Stimulated activated CD4-positive, alpha-beta T cell treated with anti-CD3 and anti-CD28 coated beads, Interleukin-1b, Interleukin-23, amount 100 ng/mL, for 24 hours (primary cell): ENCODE data around the gene TEX28.
A peak's percentile ranks its signal among the peaks of the same experiment; 100 is the strongest.
"Not testable (repeated sequence)": the region's sequence is repeated elsewhere in the genome, so short reads cannot be mapped to it uniquely, and the experiment has no call there.

Experiments used
- DNase-seq, 4 experiments: peaks; one replicate each; pipeline ENCODE4 v3.0.0-alpha.2; 2020; ENCODE audit warnings: low read depth in 4 of 4, low spot score in 1 of 4

TEX28 gene

DNA sequence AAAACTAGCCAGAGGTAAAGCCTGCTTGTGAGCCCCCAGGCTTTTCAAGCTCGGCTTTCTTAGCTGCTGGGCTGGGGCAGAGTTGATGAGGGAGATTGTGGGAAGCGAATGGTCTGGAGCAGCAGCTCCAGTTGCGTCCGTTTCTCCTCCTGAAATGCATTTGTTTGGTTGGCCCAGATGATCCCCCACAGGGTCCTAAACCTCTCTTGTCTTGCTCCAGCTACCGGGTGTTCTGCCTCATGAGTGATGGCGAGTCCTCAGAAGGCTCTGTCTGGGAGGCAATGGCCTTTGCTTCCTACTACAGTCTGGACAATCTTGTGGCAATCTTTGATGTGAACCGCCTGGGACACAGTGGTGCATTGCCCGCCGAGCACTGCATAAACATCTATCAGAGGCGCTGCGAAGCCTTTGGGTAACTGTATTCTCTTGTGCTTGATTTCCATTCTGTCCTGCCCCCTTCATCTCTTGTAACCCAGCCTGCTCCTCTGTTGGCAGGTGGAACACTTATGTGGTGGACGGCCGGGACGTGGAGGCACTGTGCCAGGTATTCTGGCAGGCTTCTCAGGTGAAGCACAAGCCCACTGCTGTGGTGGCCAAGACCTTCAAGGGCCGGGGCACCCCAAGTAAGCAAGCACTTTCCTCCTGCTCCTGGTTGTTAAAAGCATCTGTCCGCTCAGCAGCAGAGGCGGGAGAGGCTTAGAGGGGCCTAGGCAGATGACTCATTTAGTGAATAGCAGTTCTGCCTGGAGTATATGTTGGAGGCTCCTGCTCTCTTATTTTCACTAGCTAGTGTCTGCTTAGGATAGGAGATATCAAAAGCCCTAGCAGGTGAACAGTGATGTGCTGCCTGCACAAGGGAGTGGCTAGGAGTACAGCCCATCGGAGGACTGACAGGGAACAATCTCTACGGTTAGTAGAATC, 16.0 kb upstream of the TEX28 start:
- no peak for DNase-seq

DNA sequence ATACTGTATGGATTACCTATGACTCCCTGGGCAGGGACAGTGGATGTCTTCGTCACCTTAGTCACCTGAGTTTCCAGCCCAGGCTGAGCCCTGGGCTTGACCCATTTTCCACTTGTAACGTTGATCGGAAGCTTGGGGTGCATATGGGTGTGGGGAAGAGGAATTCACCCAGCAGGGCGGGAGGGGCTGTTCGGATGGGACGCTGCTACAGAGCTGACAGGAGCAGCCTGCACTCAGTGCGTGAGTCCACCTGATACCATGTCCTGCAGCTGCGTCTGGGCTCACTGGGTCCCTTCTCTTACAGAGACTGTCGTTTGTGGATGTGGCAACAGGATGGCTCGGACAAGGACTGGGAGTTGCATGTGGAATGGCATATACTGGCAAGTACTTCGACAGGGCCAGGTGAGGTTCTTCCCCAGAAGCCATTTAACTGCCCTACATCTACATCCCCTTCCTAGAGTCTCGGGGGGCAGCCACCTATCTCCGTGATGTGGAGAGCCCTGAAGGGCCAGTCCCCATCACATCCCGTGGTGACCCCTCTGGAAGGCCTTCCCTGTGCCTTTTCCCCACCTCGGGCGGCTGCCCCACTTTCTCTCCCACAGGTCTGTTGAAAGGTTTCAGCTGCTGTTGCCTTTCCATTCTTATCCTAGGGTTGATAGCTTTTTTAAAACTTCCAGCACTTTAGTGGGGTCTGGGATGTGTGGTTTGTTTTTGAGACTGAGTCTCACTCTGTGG, 14.3 kb upstream of the TEX28 start:
- DNase-seq, result no peak

DNA sequence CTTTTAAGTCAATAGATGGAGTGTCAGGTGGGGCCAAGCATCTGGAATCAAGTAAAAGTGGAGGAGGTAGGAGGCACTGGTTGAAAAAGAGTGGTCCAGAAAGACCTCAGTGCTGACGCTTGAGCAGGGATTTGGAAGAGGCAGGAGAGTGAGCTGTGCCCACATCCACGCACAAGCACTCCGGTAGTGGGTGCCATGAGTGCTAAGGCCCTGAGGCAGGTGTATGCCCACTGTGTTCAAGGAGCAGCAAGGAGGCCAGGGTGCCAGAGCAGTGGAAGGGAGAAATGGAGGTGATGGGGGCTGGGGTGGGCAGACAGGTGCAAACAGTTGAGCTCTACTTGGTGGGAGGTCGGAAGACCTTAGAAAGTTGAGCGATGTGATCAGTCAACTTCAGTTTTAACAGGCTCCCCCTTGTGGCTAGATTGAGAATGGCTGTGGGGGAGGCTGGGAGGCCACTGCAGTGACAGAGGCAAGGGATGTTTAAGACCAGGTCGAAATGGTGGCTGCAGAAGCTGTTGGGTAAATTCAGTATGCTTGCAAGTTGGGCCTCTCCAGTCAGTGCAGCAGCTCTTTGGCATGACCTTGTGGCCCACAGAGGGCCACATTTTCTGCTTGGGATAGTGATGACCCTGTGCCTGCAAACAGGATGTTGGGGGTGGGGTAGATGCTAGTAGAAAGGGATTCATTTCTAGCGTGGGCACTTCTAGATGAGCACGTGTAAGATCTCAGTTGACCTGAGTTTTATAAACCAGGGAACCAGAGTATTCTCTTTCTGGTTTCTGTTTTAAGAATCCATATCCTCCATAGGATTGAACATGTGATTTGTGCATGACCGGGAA, 13.4 kb upstream of the TEX28 start:
- DNase-seq, result peak; percentile 64 to 75 (median 67)

DNA sequence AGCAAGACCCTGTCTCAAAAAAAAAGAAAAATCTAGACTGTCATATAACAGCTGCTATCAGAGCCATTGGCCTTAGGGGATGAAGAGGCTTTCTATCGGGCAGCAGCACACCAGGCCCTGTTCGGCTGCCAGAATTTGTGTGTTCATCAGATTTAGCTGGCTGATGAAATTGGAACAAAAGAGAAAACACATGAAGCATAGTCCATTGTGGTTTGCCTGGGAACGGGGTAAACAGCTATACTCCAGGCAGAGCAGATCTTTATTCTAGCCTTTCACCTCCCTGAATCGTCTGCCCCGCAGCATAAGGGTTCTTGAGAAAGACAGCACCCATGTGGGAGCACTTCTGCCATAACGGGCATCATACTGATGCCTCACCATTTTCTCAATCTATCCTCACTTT, 12.3 kb upstream of the TEX28 start:
- DNase-seq, result no peak

DNA sequence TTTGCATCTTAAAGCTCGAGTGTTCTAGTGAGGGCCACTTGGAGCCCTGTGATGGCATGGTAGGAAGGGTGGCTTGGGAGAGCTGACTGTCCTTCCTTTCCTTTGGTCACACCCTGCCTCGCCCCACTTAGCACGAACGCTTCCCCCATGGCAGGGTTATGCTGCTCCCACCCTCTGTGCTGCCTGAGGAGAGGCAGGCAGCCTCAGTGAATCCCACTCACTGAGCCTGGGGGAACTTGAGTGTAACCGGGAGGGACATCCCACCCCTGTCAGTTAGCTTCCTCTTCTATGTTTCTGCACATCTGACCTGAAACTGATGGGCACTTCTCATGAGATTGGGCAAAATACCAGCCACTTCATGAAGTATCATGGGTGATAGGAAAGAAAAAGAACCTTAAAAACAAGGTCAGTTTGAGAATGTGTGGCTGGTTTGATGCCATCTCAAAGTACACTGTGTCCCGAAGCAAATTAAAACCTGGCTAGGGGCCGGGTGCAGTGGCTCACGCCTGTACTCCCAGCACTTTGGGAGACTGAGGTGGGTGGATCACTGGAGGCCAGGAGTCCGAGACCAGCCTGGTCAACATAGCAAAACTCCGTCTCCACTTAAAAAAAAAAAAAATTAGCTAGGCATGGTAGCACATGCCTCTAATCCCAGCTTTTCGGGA, 10.7 kb upstream of the TEX28 start:
- DNase-seq, result no peak

DNA sequence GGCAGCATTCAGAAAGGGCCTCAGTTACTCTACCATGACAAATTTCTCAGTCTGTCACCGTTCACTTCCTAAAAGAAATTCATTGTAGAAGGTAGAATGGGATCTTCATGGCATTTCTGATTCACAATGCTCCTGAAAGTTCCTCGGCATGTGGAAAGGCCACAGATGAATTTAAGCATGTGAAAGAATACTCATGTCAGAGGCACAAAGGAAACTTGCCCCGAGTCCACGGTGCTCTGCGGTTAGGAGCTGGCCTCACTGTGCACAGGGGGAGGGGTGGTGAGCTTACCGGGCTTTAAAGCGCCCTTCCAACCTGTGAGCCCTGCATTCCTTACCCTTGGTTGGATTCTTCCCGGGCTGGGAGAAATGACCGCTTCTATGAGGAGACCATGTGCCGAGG, 9.9 kb upstream of the TEX28 start:
- no peak for DNase-seq

DNA sequence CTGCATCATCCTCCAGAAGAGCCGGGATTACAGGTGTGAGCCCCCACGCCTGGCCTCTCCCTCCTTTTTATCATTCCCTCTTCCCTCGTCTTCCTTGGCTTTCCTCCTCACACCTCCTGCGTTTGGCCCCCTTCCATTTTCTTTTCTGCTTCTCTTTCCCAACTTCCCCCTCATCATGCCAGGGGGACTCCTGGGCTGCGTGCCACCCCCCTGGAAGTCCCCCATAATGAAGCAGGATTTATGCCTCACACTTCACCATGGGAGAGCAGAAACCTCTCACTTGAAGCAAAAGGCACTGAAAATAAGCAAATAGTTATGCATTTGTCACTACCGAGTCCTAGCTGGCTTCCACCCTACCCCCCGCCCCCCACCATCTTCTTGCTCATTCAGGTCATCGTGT, 8.6 kb upstream of the TEX28 start:
- no peak for DNase-seq

DNA sequence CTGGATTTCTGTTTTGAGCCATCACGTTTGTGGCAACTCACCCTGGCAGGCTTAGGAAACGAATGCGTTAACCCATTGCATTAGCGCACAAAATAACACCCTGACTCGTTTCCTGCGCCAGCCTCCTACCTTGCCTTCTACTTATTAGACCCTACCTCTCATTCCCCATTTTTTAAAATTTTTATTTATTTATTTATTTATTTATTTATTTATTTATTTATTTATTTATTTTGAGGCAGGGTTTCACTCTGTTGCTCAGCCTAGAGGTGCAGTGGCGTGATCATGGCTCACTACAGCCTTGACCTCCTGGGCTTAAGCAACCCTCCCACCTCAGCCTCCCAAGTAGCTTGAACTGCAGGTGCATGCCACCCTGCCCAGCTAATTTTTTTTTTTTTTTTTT, 8.1 kb upstream of the TEX28 start:
- DNase-seq, result not testable (repeated sequence)

DNA sequence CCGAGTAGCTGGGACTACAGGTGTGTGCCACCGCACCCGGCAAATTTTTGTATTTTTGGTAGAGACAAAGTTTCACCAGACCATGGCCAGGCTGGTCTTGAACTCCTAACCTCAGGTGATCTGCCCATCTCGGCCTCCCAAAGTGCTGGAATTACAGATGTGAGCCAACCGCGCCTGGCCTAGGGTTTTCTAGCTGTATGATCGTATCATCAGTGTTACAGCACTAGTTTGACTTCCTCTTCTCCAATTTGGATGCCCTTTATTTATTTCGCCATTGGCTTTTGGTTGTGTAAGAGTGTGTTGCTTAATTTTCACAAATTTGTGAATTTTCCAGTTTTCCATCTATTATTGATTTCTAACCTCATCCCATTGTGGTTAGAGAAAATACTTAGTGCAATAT, 5.9 kb upstream of the TEX28 start:
- no peak for DNase-seq

DNA sequence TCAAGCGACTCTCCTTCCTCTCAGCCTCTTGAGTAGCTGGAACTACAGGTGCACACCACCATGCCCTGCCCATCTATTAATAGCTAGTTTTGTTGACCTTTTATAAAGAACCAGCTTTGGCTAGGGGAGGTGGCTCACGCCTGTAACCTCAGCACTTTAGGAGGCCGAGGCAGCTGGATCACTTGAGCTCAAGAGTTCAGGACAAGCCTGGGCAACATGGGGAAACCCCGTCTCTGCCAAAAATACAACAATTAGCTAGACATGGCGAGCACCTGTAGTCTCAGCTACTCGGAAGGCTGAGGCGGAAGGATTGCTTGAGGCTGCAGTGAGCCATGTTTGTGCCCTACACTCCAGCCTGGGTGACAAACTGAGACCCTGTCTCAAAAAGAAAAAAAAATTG, 3.4 kb upstream of the TEX28 start:
- DNase-seq, result no peak

DNA sequence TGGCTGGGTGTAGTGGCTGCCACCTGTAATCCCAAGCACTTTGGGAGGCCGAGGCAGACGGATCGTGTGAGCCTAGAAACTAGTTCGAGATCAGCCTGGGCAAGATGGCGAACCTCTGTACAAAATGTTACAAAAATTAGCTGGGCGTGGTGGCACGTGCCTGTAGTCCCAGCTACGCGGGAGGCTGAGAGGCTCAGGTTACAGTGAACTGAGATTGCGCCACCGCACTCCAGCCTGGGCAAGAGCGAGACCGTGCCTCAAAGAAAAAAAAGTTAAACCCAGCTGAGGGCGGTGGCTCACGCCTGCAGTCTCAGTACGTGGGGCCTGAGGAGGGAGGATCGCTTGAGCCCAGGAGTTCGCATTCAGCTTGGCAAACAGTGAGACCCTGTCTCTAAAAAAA, 1.8 kb upstream of the TEX28 start:
- DNase-seq, result no peak

DNA sequence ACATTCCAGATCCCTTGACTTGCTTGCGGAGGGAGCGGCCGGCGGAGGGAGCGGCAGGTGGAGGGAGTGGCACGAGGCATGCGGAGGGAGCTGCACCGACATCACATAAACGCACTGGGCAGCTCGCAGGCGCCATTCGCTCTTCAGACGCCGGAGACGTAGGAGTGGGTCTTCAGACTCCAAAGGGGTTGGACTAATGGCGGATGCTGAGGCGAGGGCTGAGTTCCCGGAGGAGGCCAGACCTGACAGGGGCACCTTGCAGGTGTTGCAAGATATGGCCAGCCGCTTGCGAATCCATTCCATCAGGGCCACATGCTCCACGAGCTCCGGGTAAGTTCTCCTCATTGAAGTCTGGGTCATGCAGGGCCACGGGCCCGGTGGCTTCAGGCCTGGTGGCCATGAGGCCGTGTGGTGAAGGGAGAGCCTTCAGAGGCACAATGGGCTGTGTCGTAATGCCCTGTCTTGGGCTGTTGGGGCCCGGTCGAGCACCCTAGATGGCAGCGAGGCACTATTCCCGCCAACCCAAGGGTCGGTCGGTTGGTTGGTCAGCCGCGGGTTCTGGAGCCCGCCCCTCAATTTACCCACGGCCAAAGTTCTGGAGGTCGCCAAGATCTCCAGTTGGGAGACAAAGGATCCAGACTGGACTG, 863 bp upstream of the TEX28 start, which contains the start of gene TKTL1:
TSS of gene TKTL1 (plus strand) at position 132 of the 647 bp plus-strand sequence. CDS start at position 197, 65 bp downstream.
- no peak for DNase-seq

DNA sequence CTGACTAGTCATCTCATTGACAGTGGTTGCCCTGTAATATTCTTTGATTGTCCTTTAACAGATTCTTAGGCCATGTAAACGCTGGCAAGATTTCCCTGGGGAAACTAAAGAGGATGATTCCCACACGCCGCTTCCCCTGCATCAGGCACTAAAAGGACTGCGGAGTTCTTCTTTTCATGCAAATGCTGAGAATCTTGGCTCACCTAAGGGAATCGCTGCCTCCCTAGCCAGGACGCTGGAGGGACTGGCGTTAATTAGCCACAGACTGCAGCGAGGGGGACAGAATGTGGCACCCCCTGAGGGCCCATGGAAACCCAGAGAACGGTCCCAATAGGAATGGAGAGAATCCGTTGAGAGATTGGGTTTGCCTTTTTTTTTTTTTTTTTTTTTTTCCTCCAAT, 8.5 kb downstream of the TEX28 start:
- not testable (repeated sequence) for DNase-seq

DNA sequence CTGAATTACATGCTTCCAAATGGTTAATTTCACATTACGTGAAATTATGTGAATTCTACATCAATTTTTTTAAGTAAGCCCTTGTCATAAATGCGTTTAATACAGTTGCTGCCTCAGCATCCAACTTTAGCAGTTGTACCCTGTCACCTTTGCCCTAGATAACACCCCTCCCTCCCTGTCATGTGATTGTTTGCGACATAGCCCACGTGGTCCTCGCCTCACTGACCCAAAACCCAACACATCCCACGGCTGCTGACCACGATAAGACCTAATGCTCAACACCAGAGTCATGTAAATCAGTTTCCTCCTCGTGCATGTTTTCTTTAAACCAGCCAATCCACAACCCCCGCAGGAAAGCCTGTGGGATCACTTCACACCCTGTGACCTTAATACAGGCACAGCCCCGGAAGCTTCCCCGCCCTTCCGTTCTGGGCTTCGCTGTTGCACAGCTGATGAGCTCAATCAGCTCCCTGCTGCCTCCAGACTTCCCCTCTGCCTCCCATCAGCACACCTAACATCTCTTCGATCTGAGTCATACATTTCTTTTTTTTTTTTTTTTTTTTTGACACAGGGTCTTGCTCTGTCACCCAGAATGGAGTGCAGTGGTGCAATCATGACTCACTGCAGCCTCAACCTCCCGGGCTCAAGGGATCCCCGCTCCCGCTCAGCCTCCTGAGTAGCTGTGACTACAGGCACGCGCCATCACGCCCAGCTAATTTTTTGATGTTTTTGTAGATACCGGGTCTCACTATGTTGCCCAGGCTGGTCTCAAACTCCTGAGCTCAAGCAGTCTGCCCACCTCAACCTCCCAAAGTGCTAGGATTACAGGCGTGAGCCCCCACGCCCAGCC, 10.2 kb downstream of the TEX28 start:
- not testable (repeated sequence) for DNase-seq

DNA sequence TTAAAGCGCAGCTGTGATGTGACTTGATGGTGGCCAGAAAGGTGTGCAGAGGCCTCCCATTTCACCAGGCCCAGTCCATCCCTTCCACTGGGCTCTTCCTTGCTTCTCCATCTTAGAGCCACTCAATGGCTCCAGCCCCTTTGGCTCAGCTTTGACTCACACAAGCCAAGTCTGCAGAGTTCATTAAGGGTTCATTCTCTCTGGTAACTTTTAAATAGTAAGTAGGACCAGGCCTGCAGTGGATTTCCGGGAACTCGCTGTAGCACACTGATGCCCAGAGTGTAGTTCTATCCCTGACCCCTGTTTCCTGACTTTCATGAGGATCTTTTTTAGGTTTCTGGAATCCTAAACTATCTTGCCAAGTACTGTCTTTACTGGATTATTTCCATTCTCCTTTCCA, 25.7 kb downstream of the TEX28 start:
- not testable (repeated sequence) for DNase-seq

DNA sequence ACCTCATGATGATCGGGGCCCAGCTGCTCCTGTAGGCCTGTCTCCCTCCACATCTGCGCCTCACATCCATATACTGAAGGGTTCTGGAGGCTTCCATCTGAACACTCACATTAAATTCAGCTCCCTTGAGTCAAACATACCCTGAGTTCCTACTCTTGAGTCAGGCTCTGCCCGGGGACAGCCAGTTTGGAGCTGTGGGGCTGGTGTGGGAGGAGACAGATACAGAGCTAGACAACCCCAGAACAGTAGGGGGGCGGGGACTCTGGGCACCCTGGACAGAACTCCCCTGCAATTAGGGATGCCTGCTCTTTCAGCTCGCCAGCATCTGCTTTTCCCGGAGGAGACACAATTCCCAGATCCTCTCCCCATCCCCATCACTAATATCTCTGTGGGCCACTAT, 31.9 kb downstream of the TEX28 start:
- DNase-seq, result not testable (repeated sequence)

DNA sequence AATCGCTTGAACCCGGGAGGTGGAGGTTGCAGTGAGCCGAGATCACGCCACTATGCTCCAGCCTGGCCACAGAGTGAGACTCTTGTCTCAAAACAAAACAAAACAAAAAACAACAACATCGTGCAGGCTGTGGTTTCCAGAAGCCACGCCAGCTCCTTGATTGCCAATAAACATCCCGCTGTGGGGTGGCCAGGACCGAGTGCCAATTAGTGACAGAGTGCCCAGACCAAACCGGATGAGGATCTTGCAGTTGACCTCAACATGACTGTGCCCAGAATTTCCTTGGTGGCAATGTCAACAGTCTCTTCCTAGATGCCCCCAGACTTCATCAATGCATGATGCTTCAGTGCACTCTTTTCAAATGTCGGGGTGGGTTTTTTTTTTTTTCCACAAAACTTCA, 36.2 kb downstream of the TEX28 start:
- not testable (repeated sequence) for DNase-seq

DNA sequence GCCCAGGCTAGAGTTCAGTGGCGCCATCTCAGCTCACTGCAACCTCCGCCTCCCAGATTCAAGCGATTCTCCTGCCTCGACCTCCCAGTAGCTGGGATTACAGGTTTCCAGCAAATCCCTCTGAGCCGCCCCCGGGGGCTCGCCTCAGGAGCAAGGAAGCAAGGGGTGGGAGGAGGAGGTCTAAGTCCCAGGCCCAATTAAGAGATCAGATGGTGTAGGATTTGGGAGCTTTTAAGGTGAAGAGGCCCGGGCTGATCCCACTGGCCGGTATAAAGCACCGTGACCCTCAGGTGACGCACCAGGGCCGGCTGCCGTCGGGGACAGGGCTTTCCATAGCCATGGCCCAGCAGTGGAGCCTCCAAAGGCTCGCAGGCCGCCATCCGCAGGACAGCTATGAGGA, 37.6 kb downstream of the TEX28 start, which contains the start of gene OPN1MW3:
TSS of gene OPN1MW3 (plus strand) at position 301 of the 400 bp plus-strand sequence. CDS start at position 339, 38 bp downstream.
- DNase-seq, result not testable (repeated sequence)

DNA sequence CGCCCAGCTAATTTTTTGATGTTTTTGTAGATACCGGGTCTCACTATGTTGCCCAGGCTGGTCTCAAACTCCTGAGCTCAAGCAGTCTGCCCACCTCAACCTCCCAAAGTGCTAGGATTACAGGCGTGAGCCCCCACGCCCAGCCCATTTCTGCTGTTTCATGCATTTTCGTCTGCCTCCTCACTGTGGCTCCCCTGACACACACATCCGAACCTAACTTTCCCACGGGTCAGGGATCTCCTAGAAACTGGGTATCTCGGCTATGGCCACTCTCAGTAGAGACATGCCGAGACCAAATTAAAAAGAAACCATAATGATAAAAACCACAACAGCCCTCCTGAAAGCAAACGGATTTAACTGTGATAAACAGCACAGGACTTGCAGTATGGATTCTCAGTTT, 46.8 kb downstream of the TEX28 start:
- DNase-seq, result not testable (repeated sequence)
